Colonic mucosa (tissue), 4 donors: ENCODE data around the gene AHSP. TPM values are rescaled to one million over a fixed set of nuclear protein-coding genes. Genes with fewer than 3 reads are reported as not detected.
A peak's percentile ranks its signal among the peaks of the same experiment; 100 is the strongest.
"Not testable (repeated sequence)": the region's sequence is repeated elsewhere in the genome, so short reads cannot be mapped to it uniquely, and the experiment has no call there.

Experiments used
- DNase-seq: peaks from one replicate; pipeline ENCODE4 v3.0.0-alpha.2; 2020
- H3K27ac ChIP-seq: fragments of 200-600 bp; one replicate; pipeline ENCODE4 v1.8.0; 2021
- H3K27me3 ChIP-seq: fragments of 200-600 bp; one replicate; pipeline ENCODE4 v1.8.0; 2021
- H3K36me3 ChIP-seq: fragments of 200-600 bp; one replicate; pipeline ENCODE4 v1.8.0; 2021
- H3K4me1 ChIP-seq: fragments of 200-600 bp; one replicate; pipeline ENCODE4 v1.8.0; 2021; ENCODE audit warnings: mild to moderate bottlenecking
- H3K4me3 ChIP-seq: fragments of 200-600 bp; one replicate; pipeline ENCODE4 v1.8.0; 2021
- H3K9ac ChIP-seq, 2 donors: one replicate each; pipeline ENCODE4 v1.7.0; 2013; ENCODE audit warnings: control low read depth in 2 of 2, low read depth in 2 of 2, low read length in 2 of 2
- H3K9me3 ChIP-seq: fragments of 200-600 bp; one replicate; pipeline ENCODE4 v1.8.0; 2021
- CTCF ChIP-seq: fragments of 200-600 bp; IDR thresholded peaks from one replicate; pipeline ENCODE4 v1.8.0; 2022; ENCODE audit warnings: antibody characterized with exemption, mild to moderate bottlenecking
- intact Hi-C: fragments of 100-400 bp; cut with DNase I; formaldehyde crosslinking; loops from one replicate; pipeline ENCODE4 v1.14.1; 2022
- total RNA-seq, 2 donors: library from RNA; stranded (reverse); fragmentation: NEBNext Ultra II Directional in 1 of 2; extraction: Animal tissue kit (Norgen Biotek cat#: 25700) in 1 of 2; gene quantifications; one replicate each; pipeline ENCODE4 v1.2.1, GENCODE V29; 2021
- donor health status: healthy.
- donor health status: DM: no; HTN: no; CAD: no.
- donor health status: DM: no; HTN: no; CAD: no.

Gene AHSP
- total RNA-seq, 2 donors from 2014 or later = not detected

- no peak for DNase-seq
- Histone ChIP-seq H3K27ac (no peak overlapping the region), H3K4me1 (no peaks in the 10 kb centered on the region), H3K9ac (no peak overlapping the region), H3K36me3 (no peaks in the 10 kb centered on the region), H3K27me3 (no peaks in the 10 kb centered on the region), H3K4me3 (no peak overlapping the region), H3K9me3 (no peaks in the 10 kb centered on the region)
- intact Hi-C loops = no loop called here
- no peak for TF ChIP-seq CTCF
Observed at GRCh38 chr16:31521368-31521767, 6.3 kb upstream of the AHSP start.

GRCh38 chr16:31522071-31522470 is 5.6 kb upstream of the AHSP start:
- no peak for DNase-seq
- H3K27me3 ChIP-seq = no peaks in the 10 kb centered on the region
- H3K36me3 ChIP-seq = no peaks in the 10 kb centered on the region
- no peak overlapping the region for H3K4me3 ChIP-seq
- no peak overlapping the region for H3K27ac ChIP-seq
- intact Hi-C loops = no loop called here
- H3K9me3 ChIP-seq = no peaks in the 10 kb centered on the region
- TF ChIP-seq CTCF = no peak
- H3K9ac ChIP-seq = no peak overlapping the region
- no peaks in the 10 kb centered on the region for H3K4me1 ChIP-seq

GRCh38 chr16:31523768-31524167 is 3.9 kb upstream of the AHSP start:
- H3K27ac ChIP-seq, H3K9me3 ChIP-seq, intact Hi-C loops, H3K4me3 ChIP-seq, DNase-seq, H3K27me3 ChIP-seq, H3K4me1 ChIP-seq, H3K36me3 ChIP-seq, H3K9ac ChIP-seq: not testable (repeated sequence)

- no peaks in the 10 kb centered on the region for H3K36me3 ChIP-seq
- intact Hi-C loops = no loop called here
Observed at GRCh38 chr16:31525113-31525512, 2.6 kb upstream of the AHSP start.

GRCh38 chr16:31528523-31529107 is 915 bp downstream of the AHSP start:
- no peak for TF ChIP-seq CTCF
- H3K36me3 ChIP-seq = no peaks in the 10 kb centered on the region
- H3K27ac ChIP-seq = no peak overlapping the region
- peaks cover 11% of the 10 kb centered on the region for H3K27me3 ChIP-seq
- no peak overlapping the region for H3K4me3 ChIP-seq
- no peak overlapping the region for H3K9ac ChIP-seq
- no peak for DNase-seq
- H3K4me1 ChIP-seq = no peaks in the 10 kb centered on the region
- H3K9me3 ChIP-seq = no peaks in the 10 kb centered on the region
- intact Hi-C loops = no loop called here

More at GRCh38 chr16:31525113-31525512, 2.6 kb upstream of the AHSP start:
- no peak for TF ChIP-seq CTCF
- Histone ChIP-seq H3K9ac (no peak overlapping the region), H3K4me1 (no peaks in the 10 kb centered on the region), H3K4me3 (no peak overlapping the region), H3K9me3 (no peaks in the 10 kb centered on the region), H3K27me3 (peaks cover 8% of the 10 kb centered on the region), H3K27ac (no peak overlapping the region)
- DNase-seq = no peak

GRCh38 chr16:31529108-31529936 is 1.6 kb downstream of the AHSP start:
- Histone ChIP-seq H3K27me3 (peaks cover 11% of the 10 kb centered on the region), H3K27ac (no peak overlapping the region)
- intact Hi-C loops = no loop called here

More at GRCh38 chr16:31529108-31529936, 1.6 kb downstream of the AHSP start:
- H3K36me3 ChIP-seq = no peaks in the 10 kb centered on the region
- TF ChIP-seq CTCF = no peak
- no peak for DNase-seq
- H3K9ac ChIP-seq = no peak overlapping the region
- H3K4me3 ChIP-seq = peak overlapping the region; percentile 11
- no peaks in the 10 kb centered on the region for H3K9me3 ChIP-seq
- no peaks in the 10 kb centered on the region for H3K4me1 ChIP-seq
